ENCODE measurements around the gene SLC7A7.
A peak's percentile ranks its signal among the peaks of the same experiment; 100 is the strongest.
"Not testable (repeated sequence)": the region's sequence is repeated elsewhere in the genome, so short reads cannot be mapped to it uniquely, and the experiment has no call there.

The SLC7A7 gene

GRCh38 chr14:22843123-22843925 lies 28.1 kb upstream of the SLC7A7 start:
- DNase-seq (ENCODE audit: low read depth in 2 of 2) = no peak

- no peak for DNase-seq (ENCODE audit: low read depth in 2 of 2)
These were observed 27.2 kb upstream of the SLC7A7 start for GRCh38 chr14:22842211-22843122.

DNA sequence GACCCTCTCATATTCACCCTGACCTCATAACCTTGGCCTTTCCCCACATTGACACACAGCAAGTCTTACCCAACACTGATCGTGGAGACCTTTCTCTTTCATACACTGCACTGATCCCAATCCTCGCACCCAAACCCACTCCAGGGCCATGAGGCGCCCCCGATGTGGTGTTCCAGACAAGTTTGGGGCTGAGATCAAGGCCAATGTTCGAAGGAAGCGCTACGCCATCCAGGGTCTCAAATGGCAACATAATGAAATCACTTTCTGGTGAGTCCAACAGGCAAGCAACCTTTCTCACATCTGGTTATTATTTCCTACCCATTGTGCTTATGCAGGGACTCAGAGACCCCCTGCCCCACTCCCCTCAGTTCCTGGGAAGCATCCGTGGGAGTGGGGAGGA lies 26.5 kb upstream of the SLC7A7 start:
- no peak for DNase-seq (ENCODE audit: low read depth in 2 of 2)

- no peak for DNase-seq (ENCODE audit: low read depth in 2 of 2)
These were observed 26.1 kb upstream of the SLC7A7 start for GRCh38 chr14:22841311-22841710.

- no peak for DNase-seq (ENCODE audit: low read depth in 2 of 2)
These were observed 24.0 kb upstream of the SLC7A7 start for GRCh38 chr14:22839159-22839779.

DNA sequence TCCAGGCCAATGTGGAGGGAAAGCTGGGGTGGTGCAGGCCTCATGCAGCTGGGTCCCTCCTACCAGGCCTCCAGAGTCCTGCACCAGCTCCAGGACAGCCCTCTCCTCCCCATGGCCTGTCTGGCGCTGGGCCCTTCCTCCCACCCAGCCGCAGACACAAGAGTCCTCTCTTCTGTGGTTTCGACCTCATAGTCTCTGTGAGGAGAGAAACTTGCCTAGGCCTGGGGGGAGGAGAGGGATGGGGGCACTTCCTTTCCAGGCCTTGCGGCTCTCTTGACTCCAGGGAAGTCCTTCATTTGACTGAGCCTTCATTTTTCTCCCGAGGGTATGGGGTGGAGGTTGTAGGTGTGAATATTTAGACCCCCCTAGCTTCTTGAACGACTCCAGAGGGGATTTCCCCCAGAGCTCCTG lies 23.4 kb upstream of the SLC7A7 start:
- DNase-seq (ENCODE audit: low read depth in 2 of 2) = no peak

- no peak for DNase-seq (ENCODE audit: low read depth in 2 of 2)
These were observed 22.7 kb upstream of the SLC7A7 start for GRCh38 chr14:22837750-22838538.

DNA sequence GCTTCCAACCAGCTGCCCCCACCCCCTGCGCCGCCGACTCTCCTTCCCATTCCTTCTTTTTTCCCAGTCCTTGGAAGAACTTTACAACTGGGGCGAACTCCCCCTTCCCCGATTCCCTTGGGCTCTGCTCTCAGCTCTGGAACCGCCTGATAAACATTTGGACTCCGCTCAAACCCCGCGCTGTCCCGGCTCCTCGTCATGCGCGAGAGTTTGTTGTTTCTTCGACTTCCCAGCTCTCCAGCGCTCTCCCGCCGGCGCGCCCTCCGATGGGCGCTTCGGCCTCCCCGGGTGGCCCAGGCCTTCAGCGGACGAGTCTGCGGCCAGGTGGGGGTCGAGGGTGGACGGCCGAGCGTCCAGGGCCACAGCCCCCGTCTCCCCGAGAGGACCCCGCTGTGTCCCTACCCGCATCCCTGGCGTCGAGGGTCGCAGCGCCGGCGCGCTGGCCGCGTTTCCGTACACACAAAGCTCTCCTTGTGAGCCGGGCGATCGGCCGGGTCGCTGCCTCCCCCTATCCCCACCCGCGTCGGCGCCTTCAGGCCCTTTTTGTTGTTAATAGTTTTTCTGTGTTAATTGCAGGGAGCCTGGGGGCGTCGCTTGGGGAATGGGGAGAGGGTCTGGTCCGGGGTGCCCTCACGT lies 22.0 kb upstream of the SLC7A7 start:
- DNase-seq (ENCODE audit: low read depth in 2 of 2) = no peak

GRCh38 chr14:22836301-22837113 lies 21.3 kb upstream of the SLC7A7 start, which contains the start of gene MMP14:
Gene MMP14 (plus strand): TSS chr14:22836585. CDS start chr14:22836818, 233 bp downstream.
- DNase-seq (ENCODE audit: low read depth in 2 of 2) = no peak

DNA sequence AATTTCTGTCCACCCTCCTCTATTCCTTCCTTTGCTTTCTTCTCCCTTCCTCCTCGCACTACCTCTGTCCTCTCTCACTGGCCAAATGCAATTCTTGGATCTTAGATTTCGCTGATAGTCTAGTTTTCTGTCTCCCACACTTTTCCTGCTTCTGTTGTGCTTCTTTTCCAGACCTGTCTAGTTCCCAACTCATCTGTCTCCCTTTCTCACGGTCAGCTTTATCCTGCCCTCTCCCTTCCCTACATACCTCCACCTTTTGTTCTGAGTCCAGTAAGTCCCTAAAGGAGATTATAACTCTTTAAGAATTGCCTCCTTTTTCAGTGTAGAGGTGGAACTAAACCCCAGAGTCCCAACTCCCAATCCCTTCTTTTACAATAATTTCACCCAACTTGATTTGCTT lies 20.3 kb upstream of the SLC7A7 start:
- no peak for DNase-seq (ENCODE audit: low read depth in 2 of 2)

- DNase-seq (ENCODE audit: low read depth in 2 of 2) = no peak
These were observed 15.3 kb upstream of the SLC7A7 start for GRCh38 chr14:22830443-22831010.

DNA sequence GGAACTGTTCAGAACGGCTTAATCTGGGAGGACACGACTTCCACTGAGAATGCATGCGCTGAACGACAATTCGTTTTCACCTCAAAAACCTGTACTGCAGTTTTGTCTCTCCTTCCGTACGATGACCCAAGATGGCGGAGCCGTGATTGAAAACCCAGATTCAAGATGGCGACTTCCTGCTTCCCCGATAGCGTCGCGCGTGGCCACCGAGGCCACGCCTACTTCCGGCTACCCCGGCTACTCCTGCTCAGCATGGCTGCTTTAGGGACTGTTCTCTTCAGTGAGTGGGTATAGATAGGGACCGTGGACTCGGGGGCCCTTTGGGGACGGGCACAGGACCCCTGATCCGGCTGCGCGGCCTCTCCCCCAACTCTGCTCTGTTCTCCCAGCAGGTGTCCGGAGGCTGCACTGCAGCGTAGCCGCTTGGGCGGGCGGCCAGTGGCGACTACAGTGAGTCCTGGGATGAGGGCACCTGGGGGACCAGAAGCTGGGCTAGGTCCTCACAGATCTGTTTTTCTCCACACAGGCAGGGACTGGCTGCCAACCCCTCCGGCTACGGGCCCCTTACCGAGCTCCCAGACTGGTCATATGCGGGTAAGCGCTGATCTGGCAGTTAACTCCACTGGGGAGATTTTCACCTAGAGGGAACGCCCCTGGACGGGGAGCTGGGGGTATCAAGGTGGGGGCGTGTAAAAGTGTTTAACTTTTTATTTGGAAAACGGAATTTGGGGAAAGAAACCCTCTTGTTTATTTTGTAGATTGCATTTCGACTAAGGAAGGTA lies 14.6 kb upstream of the SLC7A7 start, which contains the start of gene MRPL52:
TSS of gene MRPL52 (plus strand) at position 227 of the 782 bp plus-strand sequence. CDS start at position 253, 26 bp downstream.
- DNase-seq (ENCODE audit: low read depth in 2 of 2) = peak; percentile 81 to 87

DNA sequence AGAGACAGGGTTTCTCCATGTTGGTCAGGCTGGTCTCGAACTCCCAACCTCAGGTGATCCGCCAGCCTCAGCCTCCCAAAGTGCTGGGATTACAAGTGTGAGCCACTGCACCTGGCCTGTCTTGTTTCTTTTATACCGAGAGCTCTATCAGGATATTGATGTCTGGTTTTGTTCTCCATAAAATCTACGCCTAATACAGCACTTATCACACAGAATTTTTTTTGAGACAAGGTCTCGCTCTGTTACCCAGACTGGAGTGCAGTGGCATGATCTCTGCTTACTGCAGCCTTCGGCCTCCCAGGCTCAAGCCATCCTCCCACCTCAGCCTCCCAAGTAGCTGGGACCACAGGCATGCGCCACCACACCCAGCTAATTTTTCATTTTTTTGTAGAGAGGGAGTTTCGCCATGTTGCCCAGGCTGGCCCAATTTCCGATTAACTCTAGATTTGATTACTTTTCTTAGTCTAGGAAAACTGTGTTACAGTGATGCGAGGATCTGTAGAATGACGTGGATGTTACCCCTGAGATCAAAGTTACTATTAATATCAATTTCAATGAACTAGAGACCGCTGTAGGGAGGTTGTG lies 13.9 kb upstream of the SLC7A7 start:
- DNase-seq (ENCODE audit: low read depth in 2 of 2) = not testable (repeated sequence)

GRCh38 chr14:22824711-22825359 lies 9.6 kb upstream of the SLC7A7 start:
- no peak for DNase-seq (ENCODE audit: low read depth in 2 of 2)

DNA sequence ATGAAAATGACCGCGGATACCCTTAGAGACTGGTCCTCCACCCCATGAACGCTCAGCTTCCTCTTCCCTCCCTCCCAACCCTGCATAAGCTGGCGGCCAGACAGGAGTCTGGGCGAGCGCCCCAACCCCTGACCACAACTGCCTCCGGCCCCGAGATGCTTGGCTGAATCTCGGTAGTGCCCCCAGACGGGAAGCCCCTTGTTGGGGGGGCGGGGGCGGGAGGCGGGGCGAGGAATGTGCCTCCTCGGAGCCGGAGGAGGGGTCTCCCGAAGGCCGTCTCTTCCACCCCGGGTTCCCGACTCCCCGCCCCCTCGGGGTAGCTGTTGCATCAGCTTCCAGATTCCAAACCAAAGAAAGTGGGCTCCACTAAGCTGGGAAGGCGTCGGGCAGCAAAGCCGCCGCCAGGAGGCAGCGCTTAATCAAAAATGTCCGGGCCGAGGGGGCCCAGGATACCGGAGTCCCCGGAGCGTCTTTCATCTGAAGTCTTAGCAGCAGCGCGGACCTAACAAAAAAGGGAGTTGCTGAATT lies 7.4 kb upstream of the SLC7A7 start:
- peak; percentile 51 to 55 for DNase-seq (ENCODE audit: low read depth in 2 of 2)

- DNase-seq (ENCODE audit: low read depth in 2 of 2) = no peak
These were observed 6.9 kb upstream of the SLC7A7 start for GRCh38 chr14:22822016-22822570.
